ENCODE results near the gene GPER1.
"Not testable (repeated sequence)": the region's sequence is repeated elsewhere in the genome, so short reads cannot be mapped to it uniquely, and the experiment has no call there.

GPER1 gene

DNA sequence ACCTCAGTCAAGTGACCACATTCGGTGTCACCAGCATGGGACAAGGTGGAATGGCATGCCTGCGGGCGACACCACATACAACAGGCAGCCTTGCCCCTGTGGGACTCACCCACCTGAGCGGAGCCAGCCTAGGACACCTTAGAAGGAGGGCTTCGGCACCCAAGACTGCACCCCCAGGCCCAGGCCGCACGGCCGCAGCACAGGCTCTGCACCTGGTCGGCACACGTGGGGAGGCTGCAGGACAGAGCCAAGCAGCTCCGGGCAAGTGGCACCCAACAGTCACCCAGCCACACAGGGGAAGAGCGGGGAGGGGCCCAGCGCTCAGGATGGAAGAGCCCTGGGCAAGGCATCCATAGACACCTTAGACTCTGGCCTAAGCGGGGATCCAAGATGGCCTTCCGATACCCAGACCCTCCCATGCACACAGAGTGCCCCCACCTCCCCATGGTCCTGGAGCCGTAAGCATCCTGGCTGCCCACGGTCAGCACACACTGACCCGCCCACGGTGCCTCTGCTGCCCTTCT, 16.1 kb upstream of the GPER1 start:
- DNase-seq: no peak

- no peak for DNase-seq
Observed at GRCh38 chr7:1073142-1073977, 14.6 kb upstream of the GPER1 start.

GRCh38 chr7:1074018-1074417, 13.9 kb upstream of the GPER1 start:
- DNase-seq: not testable (repeated sequence)

- no peak for DNase-seq
Observed at GRCh38 chr7:1074593-1075431, 13.1 kb upstream of the GPER1 start.

GRCh38 chr7:1076184-1077072, 11.5 kb upstream of the GPER1 start:
- no peak for DNase-seq

GRCh38 chr7:1078519-1078918, 9.4 kb upstream of the GPER1 start:
- no peak for DNase-seq

- DNase-seq: no peak
Observed at GRCh38 chr7:1078985-1079384, 8.9 kb upstream of the GPER1 start.

GRCh38 chr7:1079546-1079945, 8.4 kb upstream of the GPER1 start:
- DNase-seq: no peak

DNA sequence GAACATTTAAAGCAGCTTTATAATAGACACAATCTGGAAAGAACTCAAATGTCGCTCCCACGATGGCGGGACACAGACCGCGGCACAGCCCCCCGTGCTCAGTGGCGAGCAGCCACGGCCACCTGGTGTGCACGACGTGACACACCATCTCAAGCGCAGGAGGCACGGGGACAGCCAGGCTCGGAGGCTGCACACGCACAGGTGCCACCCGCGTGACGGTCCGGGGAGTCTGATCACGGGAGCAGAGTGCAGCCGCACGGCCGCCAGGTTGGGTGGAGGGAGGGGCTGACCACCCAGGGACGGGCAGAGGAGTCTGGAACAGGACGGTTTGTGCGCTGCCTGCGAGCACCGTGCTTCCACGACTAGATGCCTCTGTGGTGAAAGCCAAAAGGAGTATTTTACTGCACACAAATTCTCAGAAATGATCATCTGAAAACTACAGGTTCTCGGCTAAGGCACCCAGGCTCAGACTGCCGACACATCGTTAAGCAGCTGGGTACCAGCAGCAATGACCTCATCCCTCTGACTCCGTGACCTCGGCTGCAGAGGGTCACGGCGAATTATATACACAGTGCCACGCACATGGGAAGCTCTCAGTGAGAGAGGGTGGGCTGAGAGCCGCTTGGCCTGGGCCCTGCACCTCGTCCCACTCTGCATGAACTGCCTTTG, 7.5 kb upstream of the GPER1 start:
- no peak for DNase-seq

- no peak for DNase-seq
Observed at GRCh38 chr7:1080921-1081255, 7.0 kb upstream of the GPER1 start.

- no peak for DNase-seq
Observed at GRCh38 chr7:1081336-1081735, 6.6 kb upstream of the GPER1 start.

GRCh38 chr7:1081931-1082401, 5.9 kb upstream of the GPER1 start:
- no peak for DNase-seq

DNA sequence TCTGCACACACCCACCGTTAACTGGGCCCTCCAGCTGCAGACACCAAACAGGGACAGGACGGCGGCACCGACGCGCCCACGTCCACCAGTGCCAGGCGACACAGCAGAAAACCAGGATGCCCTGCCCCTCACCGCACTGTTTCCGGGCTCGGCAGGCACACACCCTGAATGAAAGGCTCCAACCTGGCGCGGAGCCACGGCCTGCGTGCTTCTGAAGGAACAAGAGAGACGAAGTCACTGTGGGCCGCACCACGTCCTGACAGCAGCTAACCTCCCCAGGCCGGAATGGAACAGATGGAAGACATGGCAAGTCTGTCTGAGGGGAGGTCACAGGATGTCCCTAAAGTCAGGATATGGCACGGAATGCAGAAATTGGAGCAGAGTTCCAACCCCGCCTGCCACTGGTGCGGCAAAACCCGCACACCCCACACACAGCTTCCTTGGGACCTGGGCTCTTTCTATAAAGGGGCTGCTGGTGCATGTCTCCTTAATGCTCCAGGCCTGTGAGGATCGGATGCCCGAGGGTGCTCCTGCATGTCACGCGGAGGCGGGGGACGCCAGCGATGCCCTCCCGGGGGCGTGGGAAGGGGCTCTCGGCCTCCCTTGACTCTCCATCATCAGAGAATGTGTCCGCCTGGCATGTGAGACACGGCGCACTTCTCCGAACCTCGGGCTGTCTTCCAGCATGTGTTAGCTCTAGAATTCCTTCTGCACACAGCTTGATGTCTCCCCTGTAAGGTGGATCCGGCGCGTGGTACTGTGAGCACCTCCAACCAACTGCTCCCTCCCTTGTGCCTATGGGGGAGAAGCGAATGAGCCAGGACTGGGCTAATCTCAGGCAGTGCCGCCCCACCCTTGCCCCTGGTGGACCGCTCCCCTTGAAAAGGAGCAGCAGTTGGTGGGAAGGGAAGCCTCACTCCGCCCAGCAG, 3.9 kb upstream of the GPER1 start:
- DNase-seq: no peak

DNA sequence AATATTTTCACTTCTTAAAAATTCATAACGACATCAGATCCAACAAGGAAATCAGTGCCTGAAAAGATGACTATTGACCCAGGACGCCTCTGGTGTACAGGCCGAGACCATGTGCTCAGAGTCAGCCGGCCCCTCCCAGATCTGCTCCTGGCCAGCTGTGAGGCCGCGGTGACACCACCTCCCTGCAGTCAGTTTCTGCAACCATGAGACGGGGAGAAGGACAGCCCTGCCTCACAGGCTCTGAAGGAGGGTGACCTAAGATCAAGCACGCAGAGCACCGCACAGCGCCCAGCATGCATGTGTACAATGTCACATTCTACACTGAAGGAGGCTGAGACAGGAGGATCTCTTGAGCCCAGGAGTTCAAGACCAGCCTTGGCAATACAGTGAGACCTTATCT, 2.6 kb upstream of the GPER1 start:
- DNase-seq: no peak

DNA sequence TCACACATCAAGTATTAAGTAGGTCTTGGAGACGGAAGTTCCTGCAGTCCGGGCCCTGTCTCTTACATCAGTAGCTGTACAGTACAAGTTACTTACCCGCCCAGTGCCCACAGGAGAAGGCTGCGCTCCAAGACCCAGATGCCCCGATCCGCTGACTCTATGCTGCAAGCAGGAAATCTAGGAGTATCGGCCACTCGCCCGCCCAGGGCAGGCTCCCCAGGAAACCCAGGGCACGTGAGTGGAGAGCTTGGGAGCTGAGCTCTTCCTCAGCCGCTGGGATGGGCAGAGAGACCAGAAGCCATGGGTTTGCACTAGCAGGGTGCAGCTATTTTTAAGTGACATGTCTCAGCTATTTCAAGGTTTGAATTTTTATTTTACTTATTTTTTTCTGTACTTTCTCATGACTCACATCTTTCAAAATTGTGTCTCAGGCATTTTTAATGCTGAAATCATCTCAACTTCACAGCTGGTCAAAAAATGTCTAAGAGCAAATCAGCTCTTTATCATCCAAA, 1.9 kb upstream of the GPER1 start:
- DNase-seq: no peak

DNA sequence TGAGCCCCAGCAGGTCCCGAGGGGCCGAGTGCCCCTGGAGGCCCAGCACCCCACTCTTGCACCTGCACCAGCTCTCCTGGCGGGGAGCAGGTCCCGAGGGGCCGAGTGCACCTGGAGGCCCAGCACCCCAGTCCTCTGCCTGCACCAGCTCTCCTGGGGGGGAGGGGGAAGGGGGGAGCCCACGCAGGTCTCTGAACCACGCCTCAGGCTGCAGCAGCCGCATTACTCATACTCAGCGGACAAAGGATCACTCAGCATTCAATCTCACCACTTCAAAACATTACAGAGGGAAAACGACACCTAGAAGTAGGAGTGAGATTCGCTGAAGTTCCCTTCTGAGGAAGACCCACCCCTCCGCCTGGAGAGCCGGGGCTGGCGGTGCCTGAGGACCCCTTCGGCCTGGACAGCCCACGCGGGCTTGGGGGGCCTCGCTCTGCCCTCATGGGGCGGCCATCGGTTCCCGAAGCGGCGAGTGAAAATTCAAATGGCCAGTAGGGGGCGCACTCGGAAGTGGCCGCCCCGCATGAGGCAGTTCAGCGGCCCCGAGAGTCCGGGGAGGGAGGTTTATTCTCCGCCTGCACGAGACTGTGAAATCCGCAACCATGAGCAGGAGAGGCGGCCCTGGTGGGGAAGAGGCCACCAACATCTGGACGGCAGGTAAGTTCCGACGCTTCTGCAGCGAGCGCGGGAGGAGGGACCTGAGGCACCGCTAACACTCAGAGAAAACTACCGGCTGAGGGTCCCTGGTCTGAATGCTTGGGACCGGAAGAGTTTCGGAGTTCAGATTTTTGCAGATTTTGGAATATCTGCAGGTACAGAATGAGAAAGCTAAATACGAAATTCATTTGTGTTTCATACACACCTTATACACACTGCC, 1.1 kb upstream of the GPER1 start:
- peak; percentile 65 for DNase-seq

DNA sequence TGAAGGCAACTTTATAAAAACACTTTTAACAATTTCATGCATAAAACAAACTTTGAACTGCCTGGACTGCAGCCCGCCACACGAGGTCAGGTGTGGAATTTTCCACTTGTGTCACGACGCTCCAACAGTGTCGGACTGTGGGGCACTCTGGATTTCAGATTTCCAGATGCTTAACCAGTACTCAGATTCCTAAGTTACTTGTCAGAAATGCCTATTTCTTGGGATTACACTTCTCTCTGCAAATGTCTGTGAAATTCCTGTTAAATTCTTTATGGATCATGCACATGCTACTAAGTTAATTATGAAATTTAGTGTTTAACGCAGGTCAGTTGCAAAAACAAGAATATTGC, 473 bp upstream of the GPER1 start:
- no peak for DNase-seq

GRCh38 chr7:1090236-1090635, 2.3 kb downstream of the GPER1 start:
- DNase-seq: no peak

GRCh38 chr7:1090686-1091643, 3.1 kb downstream of the GPER1 start:
- DNase-seq: no peak

Data from activated naive CD4-positive, alpha-beta T cell treated with anti-CD3 and anti-CD28 coated beads, Interleukin-2, amount 50 U/mL, for 16 hours (primary cell).